ENCODE results near the gene PPM1M.

The PPM1M gene

DNA sequence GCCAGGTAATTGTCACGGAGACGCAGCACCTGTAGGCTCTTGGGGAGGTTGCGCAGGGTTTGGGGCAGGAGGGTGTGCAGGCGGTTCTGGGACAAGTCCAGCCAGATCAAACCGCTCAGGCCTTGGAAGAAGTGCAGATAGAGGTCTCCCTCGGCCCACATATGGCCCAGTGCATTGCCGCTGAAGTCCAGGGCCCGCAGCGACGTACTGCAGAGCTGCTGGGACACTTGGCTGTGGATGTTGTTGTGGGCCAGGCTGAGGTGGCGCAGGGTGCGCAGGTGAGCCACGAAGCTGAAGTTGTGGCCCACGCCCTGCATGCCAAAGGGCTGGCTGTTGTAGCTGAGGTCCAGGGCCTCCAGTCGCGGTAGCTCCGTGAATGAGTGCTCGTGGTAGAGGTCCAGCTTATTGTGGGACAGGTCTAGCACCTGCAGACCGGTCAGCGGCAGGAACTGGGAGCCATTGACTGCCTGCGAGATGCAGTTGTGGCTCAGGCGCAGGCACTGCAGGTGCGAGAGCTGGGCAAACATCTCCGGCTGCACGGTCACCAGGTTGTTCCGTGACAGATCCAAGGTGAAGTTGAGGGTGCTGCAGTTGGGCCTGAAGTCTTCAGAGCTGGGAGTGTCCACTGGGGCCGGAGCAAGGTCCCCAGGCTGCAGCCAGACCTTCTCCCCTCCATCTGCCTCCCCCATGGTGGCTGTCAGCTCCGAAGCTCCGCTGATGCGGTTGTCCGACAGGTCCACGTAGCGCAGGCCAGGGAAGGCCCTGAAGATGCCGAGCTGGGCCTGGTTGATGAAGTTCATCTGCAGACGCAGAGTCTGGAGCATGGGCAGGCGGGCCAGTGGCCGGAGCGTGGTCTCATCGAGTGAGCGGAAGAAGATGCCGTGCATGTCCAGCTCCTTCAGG, 23.0 kb upstream of the PPM1M start:
- H3K9me3 Mint-ChIP-seq = no peaks in the 10 kb centered on the region
- no peaks in the 10 kb centered on the region for H3K27me3 Mint-ChIP-seq
- H3K36me3 Mint-ChIP-seq = peaks cover 37% of the 10 kb centered on the region
- H3K27ac Mint-ChIP-seq = peak overlapping the region; percentile 98
- peak overlapping the region; percentile 93 for H3K4me3 Mint-ChIP-seq
- no peak for ATAC-seq
- H3K4me1 Mint-ChIP-seq = peaks cover 96% of the 10 kb centered on the region

DNA sequence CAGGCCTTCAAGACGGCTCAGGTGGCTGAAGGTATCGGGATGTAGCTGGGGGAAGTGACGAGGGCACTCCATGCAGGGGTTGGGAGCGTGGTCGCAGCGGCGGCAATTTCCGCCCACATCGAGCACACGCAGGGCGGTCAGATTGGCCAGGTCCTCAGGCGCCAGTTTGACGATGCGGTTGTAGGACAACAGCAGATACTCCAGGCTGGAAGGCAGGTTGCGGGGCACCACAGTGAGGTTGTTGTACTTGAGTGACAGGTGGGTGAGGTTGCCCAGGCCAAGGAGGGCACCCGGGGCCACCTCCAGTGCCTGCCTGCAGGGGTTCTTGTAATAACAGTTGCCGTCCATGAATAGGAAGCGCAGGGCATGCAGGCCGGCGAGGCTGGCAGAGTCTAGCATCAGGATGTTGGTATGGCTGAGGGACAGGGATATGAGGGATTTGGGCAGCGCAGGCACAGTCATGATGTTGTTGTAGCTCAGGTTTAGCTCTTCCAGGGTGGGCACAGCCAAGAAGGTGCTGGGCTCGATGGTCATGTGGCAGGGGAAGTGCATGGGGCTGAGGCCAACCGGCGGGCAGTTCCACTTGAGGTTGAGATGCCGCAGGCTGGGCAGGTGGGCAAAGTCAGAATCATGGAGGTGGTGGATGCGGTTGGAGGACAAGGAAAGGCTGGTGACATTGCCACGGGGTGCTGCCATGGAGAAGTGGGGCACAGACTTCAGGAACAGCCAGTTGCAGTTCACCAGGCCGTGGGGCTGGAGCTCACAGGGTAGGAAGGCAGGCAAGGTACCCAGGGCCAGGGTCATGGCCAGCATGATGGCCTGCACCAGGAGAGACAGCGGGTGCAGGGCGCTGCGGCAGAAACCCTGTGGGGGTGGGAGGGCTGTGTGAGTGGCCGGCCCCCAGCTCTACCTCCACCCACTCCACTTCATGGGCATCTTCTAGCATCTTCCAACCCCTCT, 21.8 kb upstream of the PPM1M start:
- peaks cover 37% of the 10 kb centered on the region for H3K36me3 Mint-ChIP-seq
- peak overlapping the region; percentile 93 for H3K4me3 Mint-ChIP-seq
- H3K9me3 Mint-ChIP-seq = no peaks in the 10 kb centered on the region
- ATAC-seq = no peak
- H3K27ac Mint-ChIP-seq = peak overlapping the region; percentile 98
- H3K4me1 Mint-ChIP-seq = peaks cover 93% of the 10 kb centered on the region
- H3K27me3 Mint-ChIP-seq = no peaks in the 10 kb centered on the region

DNA sequence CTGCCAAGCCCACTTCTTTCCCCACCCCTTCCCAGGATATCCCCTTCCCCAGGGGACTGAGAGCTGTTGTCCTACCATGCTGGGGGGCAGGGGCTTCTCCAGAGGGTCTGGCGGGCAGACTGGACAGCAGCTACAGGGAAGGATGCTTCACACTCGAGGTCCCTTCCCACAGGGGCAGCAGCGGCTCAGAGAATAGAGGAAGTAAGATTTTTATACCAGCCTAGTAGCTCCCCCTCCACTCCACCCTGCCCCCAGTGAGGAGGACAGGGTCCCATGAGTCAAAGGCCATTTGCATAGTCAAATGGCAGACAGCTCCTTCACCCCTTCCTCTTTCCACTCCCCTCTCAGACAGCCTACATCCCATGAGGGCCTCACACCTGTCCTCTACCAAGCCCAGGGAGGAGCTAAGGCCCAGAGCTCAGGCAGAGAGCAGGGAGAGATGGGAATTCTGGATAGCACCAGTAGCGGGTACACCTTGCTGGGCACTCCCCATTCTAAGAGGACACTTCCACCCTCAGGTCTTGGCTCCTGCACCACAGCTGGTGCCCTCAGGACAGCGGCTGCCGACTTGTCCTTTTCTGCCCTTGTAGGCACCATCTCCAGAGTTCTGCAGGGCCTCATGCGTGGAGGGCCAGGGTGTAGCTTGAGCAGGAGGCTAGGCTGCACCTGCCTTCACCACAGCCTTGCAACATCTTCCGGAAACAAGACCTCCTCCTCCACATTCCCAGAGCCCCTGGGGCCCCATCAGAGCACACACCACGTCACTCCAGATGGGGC, 19.9 kb upstream of the PPM1M start, which contains the start of gene TLR9:
TLR9 (minus strand) TSS at position 194 of the 777 bp plus-strand sequence; CDS start at position 78, 116 bp downstream.
- H3K4me3 Mint-ChIP-seq = peak within 1 kb of the TSS; percentile 93
- peaks cover 46% of the 10 kb centered on the region for H3K36me3 Mint-ChIP-seq
- H3K27me3 Mint-ChIP-seq = no peaks in the 10 kb centered on the region
- H3K27ac Mint-ChIP-seq = peak within 1 kb of the TSS; percentile 98
- H3K4me1 Mint-ChIP-seq = peaks cover 81% of the 10 kb centered on the region
- H3K9me3 Mint-ChIP-seq = no peaks in the 10 kb centered on the region
- ATAC-seq = peak; percentile 94

DNA sequence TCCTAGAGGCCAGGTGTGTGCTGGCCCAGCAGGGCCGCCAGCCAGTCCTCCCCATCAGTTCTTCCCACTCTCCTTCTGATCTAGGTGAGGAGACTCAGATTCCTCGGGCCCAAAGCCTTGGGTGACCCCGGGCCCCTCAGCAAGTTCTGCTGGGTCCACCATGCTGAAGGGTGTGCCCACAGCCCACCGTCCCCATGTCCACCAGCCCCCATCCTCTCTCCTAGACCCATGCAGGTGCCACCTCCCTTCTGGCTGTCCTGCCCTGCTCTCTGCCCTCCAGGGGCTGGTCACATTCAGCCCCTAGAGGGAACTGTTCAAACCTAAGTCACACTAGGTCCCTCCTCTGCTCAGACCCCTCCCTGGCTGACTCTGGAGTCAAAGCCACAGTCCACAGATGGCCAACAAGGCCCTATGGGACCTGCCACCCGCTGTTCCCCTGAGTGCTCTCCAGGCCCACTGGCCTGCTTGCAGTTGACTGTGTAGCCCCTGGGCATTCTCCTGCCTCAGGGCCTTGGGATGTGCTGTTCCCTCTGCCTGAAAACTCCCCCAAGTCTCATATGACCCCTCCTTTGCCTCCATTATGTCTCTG, 19.2 kb upstream of the PPM1M start:
- Mint-ChIP-seq H3K27me3 (no peaks in the 10 kb centered on the region), H3K4me3 (peak overlapping the region; percentile 93), H3K27ac (peak overlapping the region; percentile 98), H3K36me3 (peaks cover 53% of the 10 kb centered on the region), H3K4me1 (peaks cover 78% of the 10 kb centered on the region), H3K9me3 (no peaks in the 10 kb centered on the region)
- peak; percentile 54 for ATAC-seq

DNA sequence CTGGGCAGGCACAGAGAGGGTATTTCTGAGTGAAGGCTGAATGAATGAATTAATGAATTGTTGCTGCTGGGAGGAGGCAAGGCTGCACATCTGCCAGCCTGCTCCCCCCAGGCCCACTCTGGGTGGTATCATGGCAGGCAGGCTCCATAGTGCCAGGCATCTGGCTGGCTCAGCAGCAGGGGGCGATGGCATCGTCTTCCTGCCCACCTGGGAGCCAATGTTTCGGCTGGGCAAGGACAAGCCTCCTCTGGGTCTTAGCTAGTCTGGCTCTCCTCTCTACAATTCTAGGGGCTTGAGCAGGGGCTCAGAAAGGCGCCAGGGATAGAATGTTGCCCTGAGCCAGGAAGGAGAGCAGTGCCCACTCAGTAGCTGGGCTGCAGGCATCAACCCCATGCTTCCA, 18.4 kb upstream of the PPM1M start:
- Mint-ChIP-seq H3K36me3 (peaks cover 55% of the 10 kb centered on the region), H3K27ac (peak overlapping the region; percentile 98), H3K9me3 (no peaks in the 10 kb centered on the region), H3K4me3 (no peak overlapping the region), H3K27me3 (no peaks in the 10 kb centered on the region), H3K4me1 (peaks cover 78% of the 10 kb centered on the region)
- ATAC-seq = no peak

DNA sequence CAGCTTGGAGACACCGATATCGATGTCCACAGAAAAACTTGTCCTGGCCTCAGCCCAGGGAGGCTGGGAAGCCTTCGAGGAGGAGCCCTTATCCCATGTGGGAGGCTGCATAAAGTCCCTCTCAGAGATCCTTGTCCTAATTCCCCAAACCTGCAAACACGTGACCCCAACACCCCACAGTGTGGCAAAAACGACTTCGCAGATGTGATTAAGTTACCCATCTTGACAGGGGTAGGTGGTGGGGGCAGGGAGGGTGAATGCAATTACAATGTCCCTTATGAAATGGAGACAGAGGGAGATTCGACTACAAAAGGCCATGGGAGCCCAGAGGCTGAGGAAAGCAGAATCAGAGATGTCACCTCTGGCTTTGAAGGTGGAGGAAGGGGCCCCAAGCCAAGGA, 17.8 kb upstream of the PPM1M start:
- no peak overlapping the region for H3K4me3 Mint-ChIP-seq
- no peak for ATAC-seq
- peaks cover 78% of the 10 kb centered on the region for H3K4me1 Mint-ChIP-seq
- peak overlapping the region; percentile 98 for H3K27ac Mint-ChIP-seq
- peaks cover 53% of the 10 kb centered on the region for H3K36me3 Mint-ChIP-seq
- no peaks in the 10 kb centered on the region for H3K9me3 Mint-ChIP-seq
- H3K27me3 Mint-ChIP-seq = no peaks in the 10 kb centered on the region

DNA sequence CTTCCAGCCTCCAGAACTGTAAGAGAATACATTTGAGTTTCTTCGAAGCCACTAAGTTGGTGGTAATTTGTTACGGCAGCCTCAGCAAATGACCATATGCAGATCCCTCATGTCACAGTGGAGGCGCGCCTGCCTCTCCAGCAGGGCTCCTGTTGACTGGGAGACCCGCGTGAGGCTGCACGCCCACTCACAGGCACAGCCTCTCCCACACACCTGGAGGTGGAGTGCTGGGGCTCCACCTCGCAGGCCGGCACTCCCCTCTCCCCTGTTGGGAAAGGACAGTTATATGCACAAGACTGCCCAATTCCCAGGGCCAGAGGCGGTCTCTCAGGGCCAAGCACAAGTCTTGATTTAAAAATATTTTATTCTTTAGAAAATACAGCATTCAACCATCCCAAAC, 17.3 kb upstream of the PPM1M start:
- Mint-ChIP-seq H3K27ac (peak overlapping the region; percentile 98), H3K9me3 (no peaks in the 10 kb centered on the region), H3K4me1 (peaks cover 76% of the 10 kb centered on the region), H3K4me3 (no peak overlapping the region), H3K27me3 (no peaks in the 10 kb centered on the region), H3K36me3 (peaks cover 48% of the 10 kb centered on the region)
- no peak for ATAC-seq

DNA sequence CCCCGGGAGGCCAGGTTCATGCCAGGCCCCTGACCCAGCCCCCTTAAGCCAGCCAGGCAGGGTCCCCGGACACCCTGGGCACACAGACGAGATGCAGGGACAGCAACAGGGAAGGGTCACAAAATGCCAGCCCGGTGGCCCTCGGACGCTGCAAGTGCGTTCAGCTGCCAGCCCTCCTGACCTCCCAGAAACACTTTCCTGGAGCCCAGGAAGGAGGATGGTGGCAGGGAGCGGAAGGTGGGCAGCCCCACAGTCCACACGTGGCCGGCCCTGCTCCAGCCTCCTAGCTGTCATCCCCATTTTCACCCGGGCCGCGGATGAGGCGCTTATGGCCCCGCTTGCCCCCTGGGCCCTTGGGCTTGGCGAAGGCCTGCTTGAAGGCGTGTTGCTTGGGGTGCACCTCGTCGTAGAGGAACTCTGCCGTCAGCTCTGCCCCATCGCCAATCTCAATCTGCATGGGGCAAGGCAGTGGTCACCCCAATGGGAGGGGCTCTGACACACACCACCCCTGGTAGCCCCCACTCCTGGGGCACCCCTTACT, 16.7 kb upstream of the PPM1M start:
- ATAC-seq = no peak
- Mint-ChIP-seq H3K36me3 (peaks cover 43% of the 10 kb centered on the region), H3K9me3 (no peaks in the 10 kb centered on the region), H3K4me1 (peaks cover 75% of the 10 kb centered on the region), H3K27ac (peak overlapping the region; percentile 98), H3K4me3 (no peak overlapping the region), H3K27me3 (no peaks in the 10 kb centered on the region)

DNA sequence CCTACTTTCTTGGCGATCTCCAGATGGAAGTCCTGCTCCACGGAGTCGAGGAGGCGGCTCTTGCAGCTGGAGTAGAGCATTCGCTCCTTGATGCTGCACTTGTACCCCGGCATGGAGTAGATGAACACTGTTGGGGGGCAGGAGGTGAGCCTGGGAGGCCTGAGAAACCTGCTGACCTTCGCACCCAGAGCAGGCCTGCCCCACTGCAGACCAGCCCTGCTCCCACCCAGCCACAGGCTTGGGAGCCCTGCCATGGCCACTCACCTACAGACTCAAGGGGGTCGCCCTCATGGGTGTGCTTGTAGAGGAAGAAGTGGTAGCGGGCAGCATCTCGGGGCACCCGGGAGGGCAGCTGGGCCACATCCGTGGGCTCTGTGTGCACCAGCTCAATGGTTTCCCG, 15.9 kb upstream of the PPM1M start:
- no peak overlapping the region for H3K4me3 Mint-ChIP-seq
- no peaks in the 10 kb centered on the region for H3K27me3 Mint-ChIP-seq
- peaks cover 37% of the 10 kb centered on the region for H3K36me3 Mint-ChIP-seq
- H3K27ac Mint-ChIP-seq = no peak overlapping the region
- ATAC-seq = no peak
- peaks cover 74% of the 10 kb centered on the region for H3K4me1 Mint-ChIP-seq
- H3K9me3 Mint-ChIP-seq = no peaks in the 10 kb centered on the region

DNA sequence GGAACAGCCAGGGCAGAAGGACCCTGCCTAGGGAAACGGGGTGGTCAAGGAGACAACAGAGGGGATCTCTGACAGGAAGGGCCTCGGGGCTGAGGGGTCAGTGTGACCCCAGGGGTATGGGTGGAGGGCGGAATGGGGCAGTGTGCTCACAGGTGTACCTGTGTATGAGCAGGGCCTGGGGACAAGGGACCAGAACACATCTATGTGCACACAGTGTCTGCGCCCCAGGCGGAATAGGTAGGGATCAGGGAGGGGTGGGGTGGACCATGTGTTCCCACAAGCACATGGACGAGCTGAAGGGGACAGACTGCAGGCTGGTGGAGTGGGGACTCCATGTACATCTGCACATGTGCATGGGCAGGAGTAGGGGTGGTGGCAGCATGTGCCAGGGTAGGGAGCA, 15.1 kb upstream of the PPM1M start:
- no peak for ATAC-seq
- H3K27ac Mint-ChIP-seq = no peak overlapping the region
- H3K27me3 Mint-ChIP-seq = no peaks in the 10 kb centered on the region
- H3K9me3 Mint-ChIP-seq = no peaks in the 10 kb centered on the region
- peaks cover 77% of the 10 kb centered on the region for H3K4me1 Mint-ChIP-seq
- H3K4me3 Mint-ChIP-seq = no peak overlapping the region
- peaks cover 35% of the 10 kb centered on the region for H3K36me3 Mint-ChIP-seq

DNA sequence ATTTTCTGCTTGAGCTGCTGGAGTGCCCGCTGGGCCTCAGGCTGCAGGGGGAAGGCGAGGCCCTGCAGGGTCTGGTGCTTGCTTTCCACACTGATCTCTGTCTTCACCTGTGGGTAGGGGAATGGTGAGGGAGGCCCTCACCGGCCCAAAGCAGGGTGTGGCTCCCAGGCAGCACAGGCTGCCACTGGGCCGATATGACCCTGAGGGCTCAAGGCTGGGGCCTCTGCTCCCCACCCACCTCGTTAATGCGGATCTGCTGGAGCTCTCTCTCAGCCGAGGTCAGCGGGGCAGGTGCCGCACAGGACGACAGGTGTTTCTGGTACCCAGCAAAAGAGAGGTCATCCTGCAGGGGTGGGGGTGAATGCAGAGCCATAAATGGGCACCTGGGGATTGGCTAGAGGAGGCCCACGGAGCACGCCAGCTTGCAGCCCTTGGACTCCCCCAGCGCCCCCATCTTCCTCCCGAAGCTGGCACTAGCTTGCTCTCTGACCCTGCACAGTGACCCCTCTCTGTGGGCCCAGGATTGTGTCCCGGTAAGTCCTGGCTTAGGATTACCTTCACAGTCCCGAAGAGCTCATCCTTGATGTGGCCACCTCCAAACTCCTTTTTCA, 14.6 kb upstream of the PPM1M start:
- Mint-ChIP-seq H3K27ac (peak overlapping the region; percentile 59), H3K9me3 (no peaks in the 10 kb centered on the region), H3K27me3 (no peaks in the 10 kb centered on the region), H3K4me1 (peaks cover 77% of the 10 kb centered on the region), H3K36me3 (peaks cover 37% of the 10 kb centered on the region), H3K4me3 (no peak overlapping the region)
- ATAC-seq = no peak

DNA sequence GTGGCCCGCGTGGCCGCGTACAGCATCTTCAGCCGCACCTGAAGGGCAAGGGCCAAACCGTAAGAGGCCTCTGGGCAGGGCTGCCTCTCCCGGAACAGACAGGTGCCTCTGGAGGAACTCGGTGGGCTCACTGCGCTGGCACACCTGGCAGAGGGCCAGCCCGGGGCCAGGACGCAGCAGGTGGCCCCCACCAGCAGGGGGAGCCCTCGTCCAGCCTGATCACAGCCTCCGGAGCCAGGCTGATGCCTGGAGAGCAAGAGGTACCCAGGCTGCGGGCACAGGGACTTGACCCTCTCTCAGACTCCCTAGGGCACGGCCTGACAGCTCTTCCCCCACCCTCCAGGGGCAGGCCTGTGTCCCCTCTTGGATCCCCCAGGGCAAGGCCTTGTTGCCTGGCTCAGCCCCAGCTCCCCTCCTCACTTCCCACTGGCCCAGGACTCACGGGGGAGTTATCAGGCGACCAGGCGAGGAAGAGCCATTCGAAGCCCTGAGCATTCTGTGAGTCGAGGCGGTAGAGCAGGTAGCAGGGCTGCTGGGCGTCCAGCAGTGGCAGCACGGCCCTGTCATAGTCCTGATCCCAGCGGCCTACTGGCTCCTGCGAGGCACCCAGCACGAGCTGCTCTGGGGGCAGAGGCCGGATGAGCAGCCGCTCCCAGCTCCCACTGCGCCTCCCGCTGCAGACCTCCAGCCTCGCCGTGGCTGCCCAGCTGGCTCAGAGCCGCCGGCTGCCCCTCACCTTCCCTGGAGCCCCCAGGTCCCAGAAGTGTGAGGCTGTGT, 13.9 kb upstream of the PPM1M start:
- Mint-ChIP-seq H3K4me3 (no peak overlapping the region), H3K36me3 (peaks cover 41% of the 10 kb centered on the region), H3K9me3 (no peaks in the 10 kb centered on the region), H3K27ac (peak overlapping the region; percentile 59), H3K27me3 (no peaks in the 10 kb centered on the region), H3K4me1 (peaks cover 77% of the 10 kb centered on the region)
- ATAC-seq = peak; percentile 84

DNA sequence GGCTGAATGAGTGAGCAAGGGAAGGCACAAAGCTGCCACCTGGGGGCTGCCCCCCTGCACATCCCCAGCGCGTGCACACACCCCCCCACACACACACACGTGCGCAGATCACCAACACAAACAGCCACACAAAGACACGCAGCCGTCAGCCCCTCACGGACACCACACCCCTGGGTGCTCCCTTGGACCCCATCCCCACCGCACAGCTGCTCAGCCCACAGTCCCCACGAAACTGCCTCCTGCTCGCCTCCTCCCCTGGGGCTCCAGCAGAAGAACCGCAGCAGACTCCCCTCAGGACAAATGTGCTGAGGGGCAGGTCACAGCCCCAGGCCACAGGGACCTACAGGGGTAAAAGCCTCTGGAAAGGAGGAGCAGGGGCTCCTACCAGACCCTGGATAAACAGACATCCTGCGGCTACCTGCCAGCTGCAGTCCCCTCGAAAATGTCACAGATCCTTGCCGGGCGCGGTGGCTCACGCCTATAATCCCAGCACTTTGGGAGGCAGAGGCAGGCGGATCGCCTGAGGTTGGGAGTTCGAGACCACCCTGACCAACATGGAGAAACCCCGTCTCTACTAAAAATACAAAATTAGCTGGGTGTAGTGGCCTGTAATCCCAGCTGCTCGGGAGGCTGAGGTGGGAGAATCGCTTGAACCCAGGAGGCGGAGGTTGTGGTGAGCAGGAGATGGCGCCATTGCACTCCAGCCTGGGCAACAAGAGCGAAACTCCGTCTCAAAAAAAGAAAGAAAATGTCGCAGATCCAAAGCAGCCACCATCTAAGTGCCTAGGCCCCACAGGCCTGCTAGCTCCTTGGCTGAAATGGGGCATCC, 13.1 kb upstream of the PPM1M start:
- H3K9me3 Mint-ChIP-seq = no peaks in the 10 kb centered on the region
- H3K27ac Mint-ChIP-seq = peak overlapping the region; percentile 59
- ATAC-seq = no peak
- no peak overlapping the region for H3K4me3 Mint-ChIP-seq
- H3K4me1 Mint-ChIP-seq = peaks cover 77% of the 10 kb centered on the region
- H3K36me3 Mint-ChIP-seq = peaks cover 41% of the 10 kb centered on the region
- H3K27me3 Mint-ChIP-seq = no peaks in the 10 kb centered on the region

Data from stimulated activated memory B cell treated with anti-CD40 and anti-IgM and Interleukin-4, amounts not matched to agents 10 μg/mL and 1 μg/mL and 100 μg/mL, for 72 hours (primary cell).